ENCODE measurements around the gene FIGNL2. TPM values are rescaled to one million over a fixed set of nuclear protein-coding genes. Genes with fewer than 3 reads are reported as not detected.

FIGNL2 gene
- polyA plus RNA-seq, 1 experiment = 0.26 TPM

DNA sequence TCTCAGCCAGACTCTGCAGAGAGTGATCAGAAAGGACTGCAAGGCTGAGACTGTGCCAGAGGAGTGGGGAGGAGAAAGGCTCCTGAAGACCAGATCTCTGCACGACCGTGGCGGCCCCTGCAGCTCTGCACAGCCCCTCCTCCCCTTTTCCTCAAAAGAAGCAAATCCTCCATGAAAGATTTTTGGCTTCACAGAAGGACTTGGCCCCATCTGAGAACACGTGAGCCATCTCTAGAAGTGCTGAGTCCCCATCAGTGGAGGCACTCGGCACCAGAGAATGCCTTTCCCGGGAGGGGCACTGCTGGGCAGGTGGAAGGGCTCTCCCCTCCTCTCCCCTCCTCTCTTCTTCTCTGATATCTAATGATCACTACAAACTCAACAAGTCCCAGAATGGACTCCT is 6.8 kb downstream of the FIGNL2 start:
- ChIA-PET POLR2A (no interaction called here), CTCF (no interaction called here)
- Histone ChIP-seq H3K9me3 (ENCODE audit: control insufficient read depth, insufficient read depth, low read length) (no peaks in the 10 kb centered on the region; the same call in 1 of the 2 replicates), H3K4me3 (ENCODE audit: low read depth, low read length) (no peak overlapping the region), H3K27me3 (ENCODE audit: control insufficient read depth, insufficient read depth, low read length) (peaks cover 81% of the 10 kb centered on the region), H3K27ac (ENCODE audit: low read depth, low read length) (no peak overlapping the region)
- TF ChIP-seq, protein P1, sequence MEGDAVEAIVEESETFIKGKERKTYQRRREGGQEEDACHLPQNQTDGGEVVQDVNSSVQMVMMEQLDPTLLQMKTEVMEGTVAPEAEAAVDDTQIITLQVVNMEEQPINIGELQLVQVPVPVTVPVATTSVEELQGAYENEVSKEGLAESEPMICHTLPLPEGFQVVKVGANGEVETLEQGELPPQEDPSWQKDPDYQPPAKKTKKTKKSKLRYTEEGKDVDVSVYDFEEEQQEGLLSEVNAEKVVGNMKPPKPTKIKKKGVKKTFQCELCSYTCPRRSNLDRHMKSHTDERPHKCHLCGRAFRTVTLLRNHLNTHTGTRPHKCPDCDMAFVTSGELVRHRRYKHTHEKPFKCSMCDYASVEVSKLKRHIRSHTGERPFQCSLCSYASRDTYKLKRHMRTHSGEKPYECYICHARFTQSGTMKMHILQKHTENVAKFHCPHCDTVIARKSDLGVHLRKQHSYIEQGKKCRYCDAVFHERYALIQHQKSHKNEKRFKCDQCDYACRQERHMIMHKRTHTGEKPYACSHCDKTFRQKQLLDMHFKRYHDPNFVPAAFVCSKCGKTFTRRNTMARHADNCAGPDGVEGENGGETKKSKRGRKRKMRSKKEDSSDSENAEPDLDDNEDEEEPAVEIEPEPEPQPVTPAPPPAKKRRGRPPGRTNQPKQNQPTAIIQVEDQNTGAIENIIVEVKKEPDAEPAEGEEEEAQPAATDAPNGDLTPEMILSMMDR (IDR thresholded peaks at IDR 0.05; ENCODE audit: low read depth, low read length) = no peak
- no peak for DNase-seq (ENCODE audit: low read depth, low spot score)

DNA sequence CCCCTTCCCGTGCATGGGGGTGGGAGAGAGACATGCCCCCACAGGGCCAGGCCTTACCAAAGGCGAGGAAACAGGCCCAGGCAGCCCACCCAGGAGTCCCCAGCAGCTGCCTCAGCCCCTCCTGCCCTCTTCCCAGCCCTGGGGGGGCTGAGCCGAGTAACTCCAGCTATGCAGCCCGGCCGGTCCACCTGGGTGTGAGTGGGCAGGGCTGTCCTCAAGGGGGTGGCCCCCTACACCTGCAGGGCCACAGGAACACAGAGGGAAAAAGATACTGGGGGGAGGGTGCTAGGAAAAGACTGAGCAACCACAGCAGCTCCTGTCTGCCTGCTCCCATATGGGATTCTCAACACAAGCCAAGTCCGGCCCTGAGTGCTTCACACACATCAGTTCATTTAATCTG is 7.6 kb downstream of the FIGNL2 start:
- Histone ChIP-seq H3K4me3 (ENCODE audit: low read depth, low read length) (no peak overlapping the region), H3K9me3 (ENCODE audit: control insufficient read depth, insufficient read depth, low read length) (no peaks in the 10 kb centered on the region; the same call in 1 of the 2 replicates), H3K27ac (ENCODE audit: low read depth, low read length) (no peak overlapping the region), H3K27me3 (ENCODE audit: control insufficient read depth, insufficient read depth, low read length) (peaks cover 79% of the 10 kb centered on the region)
- ChIA-PET POLR2A (no interaction called here), CTCF (no interaction called here)
- no peak for DNase-seq (ENCODE audit: low read depth, low spot score)
- TF ChIP-seq, protein P1 (IDR thresholded peaks at IDR 0.05; ENCODE audit: low read depth, low read length) = no peak

DNA sequence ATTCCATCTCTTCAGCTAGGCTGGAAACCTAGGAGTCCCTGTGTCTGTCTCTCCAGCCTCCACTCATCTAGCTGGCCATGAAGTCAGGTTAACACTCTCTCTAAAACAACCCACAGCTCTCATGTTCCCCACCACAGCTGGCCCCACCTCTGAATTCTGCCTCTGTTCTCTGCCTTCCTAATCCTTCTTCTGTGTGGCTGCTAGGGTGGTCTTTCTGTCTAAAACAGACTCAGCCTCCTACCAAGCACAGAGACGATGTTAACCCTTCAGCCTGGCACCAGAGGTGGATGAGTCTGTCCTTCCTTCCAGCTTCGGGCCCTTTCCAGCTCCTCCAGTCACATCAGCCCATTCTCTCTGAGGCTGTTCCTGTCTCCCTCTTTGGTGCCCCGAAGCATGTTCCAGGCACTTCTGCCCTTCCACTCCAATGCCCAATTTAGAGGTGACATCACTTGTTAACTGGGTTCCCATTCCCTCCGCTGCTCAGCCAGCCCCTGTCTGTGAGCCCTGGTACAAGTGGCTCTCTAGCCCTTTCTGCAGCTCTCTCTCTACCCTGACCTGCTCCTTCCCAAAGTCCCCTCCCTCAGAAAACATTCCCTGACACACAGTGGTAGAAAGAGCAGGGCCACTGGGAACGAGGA is 9.1 kb downstream of the FIGNL2 start:
- DNase-seq (ENCODE audit: low read depth, low spot score) = no peak
- POLR2A ChIA-PET = interaction anchor here (0.5 kb wide), 1 partner anchor 20 kb away, joined by 5 read pairs; no protein-coding TSS in a partner anchor
- H3K9me3 ChIP-seq (ENCODE audit: control insufficient read depth, insufficient read depth, low read length) = no peaks in the 10 kb centered on the region; the same call in 1 of the 2 replicates
- peaks cover 76% of the 10 kb centered on the region for H3K27me3 ChIP-seq (ENCODE audit: control insufficient read depth, insufficient read depth, low read length)
- no peak overlapping the region for H3K4me3 ChIP-seq (ENCODE audit: low read depth, low read length)
- CTCF ChIA-PET = no interaction called here
- TF ChIP-seq, protein P1 (IDR thresholded peaks at IDR 0.05; ENCODE audit: low read depth, low read length) = no peak
- H3K27ac ChIP-seq (ENCODE audit: low read depth, low read length) = no peak overlapping the region

DNA sequence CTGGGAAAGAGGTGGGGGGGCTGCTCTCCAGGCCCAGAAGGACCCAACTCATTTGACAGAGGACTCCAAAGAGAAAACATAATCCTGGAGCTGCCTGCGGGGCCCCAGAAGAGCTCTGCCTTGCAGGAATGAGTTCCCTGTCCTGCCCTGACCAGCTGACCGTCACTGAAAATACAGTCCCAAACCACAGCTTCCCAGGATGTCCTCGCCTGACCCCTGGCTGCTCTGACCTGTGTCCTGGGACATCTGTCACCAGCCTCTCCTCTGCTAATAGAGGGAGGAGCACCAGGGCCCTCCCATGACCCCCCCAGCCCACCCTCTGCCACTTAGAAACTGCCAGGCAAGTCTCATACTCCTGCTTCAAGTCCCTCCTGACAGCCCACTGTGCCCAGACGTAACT is 9.8 kb downstream of the FIGNL2 start:
- peaks cover 77% of the 10 kb centered on the region for H3K27me3 ChIP-seq (ENCODE audit: control insufficient read depth, insufficient read depth, low read length)
- no peak overlapping the region for H3K27ac ChIP-seq (ENCODE audit: low read depth, low read length)
- DNase-seq (ENCODE audit: low read depth, low spot score) = no peak
- ChIA-PET POLR2A (interaction anchor here (0.5 kb wide), 1 partner anchor 19 kb away, joined by 5 read pairs; no protein-coding TSS in a partner anchor), CTCF (no interaction called here)
- TF ChIP-seq, protein P1 (IDR thresholded peaks at IDR 0.05; ENCODE audit: low read depth, low read length) = no peak
- no peak overlapping the region for H3K4me3 ChIP-seq (ENCODE audit: low read depth, low read length)
- H3K9me3 ChIP-seq (ENCODE audit: control insufficient read depth, insufficient read depth, low read length) = no peaks in the 10 kb centered on the region; the same call in 1 of the 2 replicates

DNA sequence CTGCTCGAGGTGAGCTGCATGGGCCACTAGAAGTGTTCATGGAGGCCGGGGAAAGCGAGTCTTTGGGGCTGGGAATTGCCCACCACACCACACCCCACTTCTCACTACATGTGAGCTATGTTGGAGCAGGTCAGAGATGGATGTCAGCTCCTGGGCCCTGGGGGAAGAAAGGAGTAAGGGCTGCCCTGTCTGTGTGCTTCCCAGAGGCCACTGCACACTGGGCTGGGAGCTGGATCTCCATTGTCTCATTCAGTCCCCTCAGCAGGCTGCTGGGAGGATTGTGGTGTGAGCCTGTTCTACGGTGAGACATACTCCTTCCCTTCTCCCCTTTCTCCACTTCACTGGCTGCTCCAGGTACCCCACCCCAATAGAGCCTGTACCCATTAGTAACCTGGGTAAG is 10.5 kb downstream of the FIGNL2 start:
- Histone ChIP-seq H3K9me3 (ENCODE audit: control insufficient read depth, insufficient read depth, low read length) (no peaks in the 10 kb centered on the region; the same call in 1 of the 2 replicates), H3K27ac (ENCODE audit: low read depth, low read length) (no peak overlapping the region), H3K27me3 (ENCODE audit: control insufficient read depth, insufficient read depth, low read length) (peaks cover 80% of the 10 kb centered on the region), H3K4me3 (ENCODE audit: low read depth, low read length) (no peak overlapping the region)
- ChIA-PET POLR2A (no interaction called here), CTCF (interaction anchor here (0.7 kb wide), 1 partner anchor 37 kb away, joined by 3 read pairs; no protein-coding TSS in a partner anchor)
- DNase-seq (ENCODE audit: low read depth, low spot score) = no peak
- TF ChIP-seq, protein P1 (IDR thresholded peaks at IDR 0.05; ENCODE audit: low read depth, low read length) = no peak

Data from AG04450 (cell line).